Right lobe of liver (tissue), 4 donors: Measurements from ENCODE around the gene AKAP8L.

ENCODE experiments used
- POLR2A ChIP-seq: fragments of 450-650 bp; IDR thresholded peaks from one replicate; pipeline ENCODE4 v1.6.1; 2017; ENCODE audit warnings: antibody characterized with exemption, mild to moderate bottlenecking
- TF ChIP-seq, protein P1 (sequence below), 4 donors: fragments of 200-600 bp in 3 of 4; fragments of 450-650 bp in 1 of 4; IDR thresholded peaks; one replicate each; pipeline versions ENCODE4 v1.5.1 to v1.8.0; 2016 to 2022; ENCODE audit warnings: antibody characterized with exemption in 4 of 4, mild to moderate bottlenecking in 2 of 4
- donor health status: DM: no; HTN: no; CAD: no.
- donor health status: DM: no; HTN: no; CAD: no.
- donor health status: DM: no; HTN: yes; CAD: no.

DNA sequence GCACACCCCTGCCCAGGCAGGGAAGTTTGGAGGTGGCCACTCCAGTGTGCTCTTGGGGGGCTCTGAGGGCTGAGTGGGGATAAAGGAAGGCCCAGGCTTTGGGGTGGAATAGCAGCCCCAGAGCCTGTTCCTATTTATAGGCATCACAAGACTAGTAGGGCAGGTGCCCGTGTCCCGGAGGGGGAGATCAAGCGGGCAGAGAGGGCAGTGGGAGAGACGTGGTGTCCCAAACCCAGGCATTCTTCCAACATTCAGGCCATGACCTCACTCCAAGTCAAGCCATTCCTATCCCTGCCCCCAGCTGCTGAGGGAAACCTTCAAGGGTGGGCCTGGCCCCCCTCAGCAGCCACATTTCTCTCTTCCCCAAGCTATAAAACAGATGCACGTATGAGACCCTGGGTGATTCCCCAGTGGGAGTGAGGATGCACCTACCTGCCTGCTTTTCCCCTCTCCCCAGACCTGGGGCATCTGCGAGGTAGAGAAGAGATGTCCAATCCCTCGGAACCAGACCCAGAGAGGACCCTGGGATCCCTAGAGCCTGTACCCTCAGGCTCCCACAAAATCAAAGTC, 27.1 kb upstream of the AKAP8L start:
- no peak for TF ChIP-seq POLR2A
- TF ChIP-seq, protein P1, sequence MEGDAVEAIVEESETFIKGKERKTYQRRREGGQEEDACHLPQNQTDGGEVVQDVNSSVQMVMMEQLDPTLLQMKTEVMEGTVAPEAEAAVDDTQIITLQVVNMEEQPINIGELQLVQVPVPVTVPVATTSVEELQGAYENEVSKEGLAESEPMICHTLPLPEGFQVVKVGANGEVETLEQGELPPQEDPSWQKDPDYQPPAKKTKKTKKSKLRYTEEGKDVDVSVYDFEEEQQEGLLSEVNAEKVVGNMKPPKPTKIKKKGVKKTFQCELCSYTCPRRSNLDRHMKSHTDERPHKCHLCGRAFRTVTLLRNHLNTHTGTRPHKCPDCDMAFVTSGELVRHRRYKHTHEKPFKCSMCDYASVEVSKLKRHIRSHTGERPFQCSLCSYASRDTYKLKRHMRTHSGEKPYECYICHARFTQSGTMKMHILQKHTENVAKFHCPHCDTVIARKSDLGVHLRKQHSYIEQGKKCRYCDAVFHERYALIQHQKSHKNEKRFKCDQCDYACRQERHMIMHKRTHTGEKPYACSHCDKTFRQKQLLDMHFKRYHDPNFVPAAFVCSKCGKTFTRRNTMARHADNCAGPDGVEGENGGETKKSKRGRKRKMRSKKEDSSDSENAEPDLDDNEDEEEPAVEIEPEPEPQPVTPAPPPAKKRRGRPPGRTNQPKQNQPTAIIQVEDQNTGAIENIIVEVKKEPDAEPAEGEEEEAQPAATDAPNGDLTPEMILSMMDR (IDR thresholded peaks at IDR 0.05): no peak
